Inflammatory macrophage treated with lipopolysaccharide for 4 hours (primary cell): ENCODE results near the gene STPG2.
"Not testable (repeated sequence)": the region's sequence is repeated elsewhere in the genome, so short reads cannot be mapped to it uniquely, and the experiment has no call there.

Source experiments
- DNase-seq: peaks from one replicate; pipeline ENCODE4 v3.0.0-alpha.2; 2020

STPG2 gene

DNA sequence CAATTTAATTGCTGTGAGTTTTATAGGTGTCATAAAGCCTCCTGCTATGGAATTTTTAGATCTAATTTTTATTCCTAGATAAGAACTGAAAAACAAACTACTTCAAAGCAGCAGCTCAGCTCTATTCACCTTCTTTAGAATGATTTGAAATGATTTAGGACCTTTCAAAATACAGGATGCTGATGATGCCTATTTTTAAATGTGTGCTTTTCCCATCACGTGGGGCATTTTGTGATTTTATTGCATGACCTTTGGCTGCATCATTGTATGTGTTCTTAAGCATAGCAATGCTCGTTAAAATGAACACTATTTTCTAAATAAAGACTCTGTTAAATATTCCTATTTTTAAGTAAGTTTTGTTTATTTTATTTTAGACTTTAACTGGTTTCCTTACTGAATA, 537.3 kb downstream of the STPG2 start:
- no peak for DNase-seq

GRCh38 chr4:97593248-97593647, 550.0 kb downstream of the STPG2 start:
- no peak for DNase-seq

- DNase-seq = no peak
These were observed 553.0 kb downstream of the STPG2 start for GRCh38 chr4:97590266-97590665.

GRCh38 chr4:97589481-97590196, 553.6 kb downstream of the STPG2 start:
- no peak for DNase-seq

- DNase-seq = no peak
These were observed 555.4 kb downstream of the STPG2 start for GRCh38 chr4:97587912-97588311.

GRCh38 chr4:97585274-97585673, 558.0 kb downstream of the STPG2 start:
- no peak for DNase-seq

- DNase-seq = no peak
These were observed 560.4 kb downstream of the STPG2 start for GRCh38 chr4:97582890-97583289.

GRCh38 chr4:97577004-97577403, 566.3 kb downstream of the STPG2 start:
- no peak for DNase-seq

GRCh38 chr4:97560009-97560408, 583.3 kb downstream of the STPG2 start:
- no peak for DNase-seq

DNA sequence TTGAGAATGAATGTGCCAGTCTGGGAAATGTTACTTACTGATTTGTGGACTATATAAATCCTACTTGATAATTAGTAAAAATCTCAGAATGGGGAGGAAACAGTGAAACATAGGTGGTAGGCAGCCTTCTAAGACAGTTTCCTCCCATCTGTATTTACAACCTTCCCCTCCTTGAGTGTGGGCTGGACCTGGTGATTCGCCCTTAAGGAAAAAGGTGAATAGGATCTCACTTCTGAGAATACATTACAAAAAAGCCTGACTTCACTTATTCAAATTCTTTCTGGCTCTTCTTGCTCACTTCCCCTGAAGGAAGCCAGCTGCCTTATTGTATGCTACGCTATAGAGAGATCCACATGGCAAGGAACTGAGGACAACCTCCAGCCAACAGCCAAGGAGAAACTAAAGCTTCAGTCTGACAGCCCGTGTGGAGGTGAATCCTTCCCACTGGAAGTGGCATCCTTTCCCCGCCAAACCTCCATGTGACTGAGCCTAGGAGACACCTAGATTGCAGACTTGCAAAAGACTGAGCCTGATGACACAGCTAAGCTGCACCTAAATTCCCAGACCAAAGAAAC, 585.0 kb downstream of the STPG2 start:
- DNase-seq = no peak

- not testable (repeated sequence) for DNase-seq
These were observed 592.6 kb downstream of the STPG2 start for GRCh38 chr4:97550637-97551036.

DNA sequence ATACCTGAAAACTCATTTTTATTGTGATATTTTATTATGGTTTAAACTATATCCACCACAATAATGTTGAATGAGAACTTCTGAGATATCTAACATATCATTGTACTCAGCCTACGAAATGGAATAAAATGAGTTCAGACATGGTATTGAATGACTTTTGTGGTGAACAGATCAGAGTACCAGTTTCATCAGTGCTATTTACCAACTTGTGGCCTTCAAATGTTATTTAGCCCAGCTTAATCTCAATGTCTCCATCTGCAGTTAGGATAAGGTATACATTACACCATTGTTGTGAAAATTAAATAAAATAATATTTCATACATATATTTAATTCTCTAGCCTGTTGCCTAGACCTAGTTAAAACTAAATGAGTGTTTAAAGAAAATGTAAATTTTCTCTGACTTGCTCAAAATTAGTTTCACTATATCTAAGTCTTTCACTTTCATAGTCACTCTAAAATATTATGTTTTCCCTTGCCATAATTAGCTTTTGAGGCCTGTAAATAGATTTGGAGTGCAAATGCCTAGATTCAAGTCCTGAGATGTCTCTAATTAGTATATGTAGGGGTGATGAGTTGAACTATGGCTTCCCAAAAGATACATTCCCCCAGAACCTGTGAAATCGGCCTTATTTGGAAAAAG, 594.2 kb downstream of the STPG2 start:
- DNase-seq = no peak

DNA sequence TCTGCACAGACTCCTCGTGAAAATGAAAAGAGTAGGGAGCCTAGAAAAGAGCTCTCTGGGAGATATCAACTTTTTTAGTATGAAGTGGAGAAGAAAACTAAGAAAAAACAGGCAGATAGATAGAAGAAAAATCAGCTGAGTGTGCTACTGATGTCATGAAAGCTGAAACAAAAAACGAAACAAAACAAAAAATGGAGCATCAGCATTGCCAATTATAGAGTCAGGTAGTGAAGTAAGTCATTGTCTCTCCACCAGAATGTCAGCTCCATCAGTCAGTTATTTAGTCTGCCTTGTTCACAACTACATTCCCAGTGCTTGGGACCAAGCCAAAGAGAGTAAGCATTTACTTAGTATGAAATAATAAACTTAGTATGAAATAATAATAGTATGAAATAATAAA, 595.1 kb downstream of the STPG2 start:
- DNase-seq = no peak

GRCh38 chr4:97531351-97531750, 611.9 kb downstream of the STPG2 start:
- no peak for DNase-seq

- no peak for DNase-seq
These were observed 612.6 kb downstream of the STPG2 start for GRCh38 chr4:97530676-97531075.

DNA sequence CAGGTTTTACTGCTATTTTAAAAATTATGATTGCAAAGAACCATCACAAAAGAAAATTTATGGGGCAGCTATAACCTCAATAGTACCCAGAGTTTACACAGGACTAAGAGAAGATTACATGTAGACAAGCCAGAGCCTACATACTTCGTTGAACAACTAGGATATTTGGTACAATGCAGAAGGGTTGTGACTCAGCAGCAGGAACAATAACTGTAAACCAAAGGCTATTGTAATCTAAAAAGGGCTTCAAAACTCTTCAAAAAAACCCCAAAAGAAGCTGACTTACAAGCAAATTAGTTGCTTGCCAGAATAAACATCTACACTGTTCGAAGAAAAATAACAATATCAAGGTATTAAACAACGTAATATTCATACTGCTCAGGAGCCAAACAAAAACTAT, 618.0 kb downstream of the STPG2 start:
- no peak for DNase-seq

GRCh38 chr4:97517939-97518338, 625.3 kb downstream of the STPG2 start:
- DNase-seq = no peak

- DNase-seq = no peak
These were observed 629.4 kb downstream of the STPG2 start for GRCh38 chr4:97513917-97514316.
